SK-N-SH treated with all-trans-retinoic acid at 6 μM for 48 hours (cell line): Measurements from ENCODE around the gene NCBP3.

Experiments used
- CSDC2 ChIP-seq: fragments of 250-450 bp; sonication (Bioruptor Pico); IDR thresholded peaks from 2 replicates; pipeline ENCODE4 v1.5.0; 2020; ENCODE audit warnings: mild to moderate bottlenecking, moderate library complexity
- ESRRG ChIP-seq: fragments of 250-450 bp; sonication (Bioruptor Pico); IDR thresholded peaks from 2 replicates; pipeline ENCODE4 v1.6.1; 2021; ENCODE audit warnings: mild to moderate bottlenecking

DNA sequence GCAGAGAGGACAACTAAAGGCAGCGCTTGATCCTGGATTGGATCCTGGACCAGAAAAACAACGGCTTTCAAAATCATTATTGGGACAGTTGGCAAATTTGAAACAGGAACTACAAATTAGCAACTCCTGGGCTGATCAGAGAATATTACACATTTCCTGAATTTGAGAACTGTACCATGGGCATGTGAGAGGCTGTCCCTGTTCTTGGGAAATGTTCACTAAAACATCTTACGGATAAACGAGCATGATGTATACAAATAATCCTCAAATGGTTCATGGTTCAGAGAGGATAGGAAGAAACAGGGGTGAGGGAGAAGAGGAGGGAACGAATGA is 42.8 kb downstream of the NCBP3 start:
- no peak for TF ChIP-seq ESRRG (CRISPR knock-in tag)
- TF ChIP-seq CSDC2 (CRISPR knock-in tag): no peak
